Gastrocnemius medialis (tissue), 4 donors: ENCODE measurements around the gene TMTC2. TPM values are rescaled to one million over a fixed set of nuclear protein-coding genes. Genes with fewer than 3 reads are reported as not detected.

ENCODE experiments used
- ATAC-seq, 2 donors: fragments of 150-250 bp; one replicate each; pipeline ENCODE4 v1.9.1; 2016
- DNase-seq, 2 donors: peaks; one replicate each; pipeline ENCODE4 v3.0.0-alpha.2; 2019
- H3K27ac ChIP-seq, 4 donors: fragments of 200-600 bp; sonication (generic); 1 replicate in 1 of 4; 2 replicates in 3 of 4; pipeline ENCODE4 v1.5.1; 2016 to 2018; ENCODE audit warnings: mild to moderate bottlenecking in 2 of 4, moderate library complexity in 1 of 4
- H3K27me3 ChIP-seq, 3 donors: fragments of 200-600 bp; sonication (generic) in 2 of 3; 1 replicate in 1 of 3; 2 replicates in 2 of 3; pipeline versions ENCODE4 v1.5.1 to v1.6.0; 2016 to 2019; ENCODE audit warnings: mild to moderate bottlenecking in 1 of 3, moderate library complexity in 1 of 3
- H3K36me3 ChIP-seq, 2 donors: fragments of 200-600 bp; sonication (generic) in 1 of 2; one replicate each; pipeline ENCODE4 v1.5.1; 2017 to 2018
- H3K4me1 ChIP-seq, 2 donors: fragments of 200-600 bp; sonication (generic) in 1 of 2; one replicate each; pipeline ENCODE4 v1.5.1; 2016 to 2017; ENCODE audit warnings: mild to moderate bottlenecking in 2 of 2
- H3K4me3 ChIP-seq, 4 donors: fragments of 200-600 bp; sonication (generic) in 3 of 4; 1 replicate in 1 of 4; 2 replicates in 3 of 4; pipeline ENCODE4 v1.5.1; 2016 to 2019; ENCODE audit warnings: mild to moderate bottlenecking in 2 of 4
- H3K9me3 ChIP-seq, 3 donors: fragments of 200-600 bp; sonication (generic) in 2 of 3; 1 replicate in 1 of 3; 2 replicates in 2 of 3; pipeline ENCODE4 v1.5.1; 2016 to 2019
- POLR2A ChIP-seq, 2 donors: fragments of 450-650 bp; IDR thresholded peaks; one replicate each; pipeline ENCODE4 v1.6.1; 2017; ENCODE audit warnings: antibody characterized with exemption in 2 of 2, mild to moderate bottlenecking in 2 of 2, moderate library complexity in 2 of 2
- in situ Hi-C, 4 donors: fragments of 200-750 bp; cut with MboI; loops; one replicate each; pipeline versions ENCODE4 v1.15.0 to v1.8.0; 2017; ENCODE audit warnings: low sequenced_read_pairs in 4 of 4
- intact Hi-C: fragments of 100-400 bp; cut with DNase I; formaldehyde crosslinking; loops from one replicate; pipeline ENCODE4 v1.15.1; 2023; ENCODE audit warnings: low total_unique reads
- total RNA-seq, 4 donors: library from RNA; depleted of rRNA; stranded (reverse); fragments of >200 nt; gene quantifications; one replicate each; pipeline versions ENCODE4 v1.1.0 to v1.2.3, GENCODE V29; 2016
- TF ChIP-seq, protein P1 (sequence below), 5 experiments: fragments of 450-650 bp in 3 of 5; fragments of 200-600 bp in 2 of 5; sonication (generic) in 2 of 5; IDR thresholded peaks in 4 of 5; conservative IDR thresholded peaks in 1 of 5; 1 replicate in 4 of 5; 2 replicates in 1 of 5; pipeline ENCODE4 v1.5.1; 2016 to 2019; ENCODE audit warnings: antibody characterized with exemption in 5 of 5, mild to moderate bottlenecking in 3 of 5, moderate library complexity in 3 of 5

Gene TMTC2
- total RNA-seq, 4 donors from 2014 or later, result 1.6 to 2.5 (median 1.9) TPM

DNA sequence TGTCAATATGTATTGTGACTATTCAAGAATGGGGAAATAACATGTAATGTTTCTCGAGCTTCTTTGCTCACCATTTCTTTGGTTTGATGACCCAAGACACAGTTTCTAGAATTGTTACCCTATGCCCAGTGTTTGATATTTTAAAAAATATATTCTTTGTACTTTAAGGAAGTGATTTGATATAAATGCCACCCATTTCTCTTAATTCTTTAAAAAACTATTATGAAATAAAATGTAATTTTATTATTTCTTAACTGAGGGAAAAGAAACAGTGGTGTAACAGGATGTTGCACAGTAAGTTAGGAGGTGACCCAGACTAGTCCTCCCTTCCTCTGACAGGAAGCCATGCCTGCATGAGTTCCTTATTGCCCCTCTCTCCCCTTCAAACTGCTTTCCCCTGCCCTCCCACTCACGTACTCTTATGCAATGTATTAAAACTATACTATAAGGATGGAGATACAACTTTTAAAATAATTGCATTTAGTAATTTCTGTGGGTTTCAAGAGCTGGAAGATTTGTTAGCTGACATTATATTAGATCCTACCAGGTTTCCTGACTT, 279.4 kb downstream of the TMTC2 start:
- DNase-seq (peak in 1 of 2 donors; percentile 2), ATAC-seq (no peak)
- H3K4me1 ChIP-seq, result no peaks in the 10 kb centered on the region
- H3K36me3 ChIP-seq, result no peaks in the 10 kb centered on the region
- no peaks in the 10 kb centered on the region for H3K9me3 ChIP-seq
- H3K4me3 ChIP-seq, result no peak overlapping the region
- no peak overlapping the region for H3K27ac ChIP-seq
- intact Hi-C loops (no loop called here), in situ Hi-C loops (no loop called here)
- TF ChIP-seq, protein P1, sequence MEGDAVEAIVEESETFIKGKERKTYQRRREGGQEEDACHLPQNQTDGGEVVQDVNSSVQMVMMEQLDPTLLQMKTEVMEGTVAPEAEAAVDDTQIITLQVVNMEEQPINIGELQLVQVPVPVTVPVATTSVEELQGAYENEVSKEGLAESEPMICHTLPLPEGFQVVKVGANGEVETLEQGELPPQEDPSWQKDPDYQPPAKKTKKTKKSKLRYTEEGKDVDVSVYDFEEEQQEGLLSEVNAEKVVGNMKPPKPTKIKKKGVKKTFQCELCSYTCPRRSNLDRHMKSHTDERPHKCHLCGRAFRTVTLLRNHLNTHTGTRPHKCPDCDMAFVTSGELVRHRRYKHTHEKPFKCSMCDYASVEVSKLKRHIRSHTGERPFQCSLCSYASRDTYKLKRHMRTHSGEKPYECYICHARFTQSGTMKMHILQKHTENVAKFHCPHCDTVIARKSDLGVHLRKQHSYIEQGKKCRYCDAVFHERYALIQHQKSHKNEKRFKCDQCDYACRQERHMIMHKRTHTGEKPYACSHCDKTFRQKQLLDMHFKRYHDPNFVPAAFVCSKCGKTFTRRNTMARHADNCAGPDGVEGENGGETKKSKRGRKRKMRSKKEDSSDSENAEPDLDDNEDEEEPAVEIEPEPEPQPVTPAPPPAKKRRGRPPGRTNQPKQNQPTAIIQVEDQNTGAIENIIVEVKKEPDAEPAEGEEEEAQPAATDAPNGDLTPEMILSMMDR (IDR thresholded peaks at IDR 0.05 in 4 of 5, conservative IDR thresholded peaks at IDR 0.05 in 1 of 5), result no peak
- no peak for TF ChIP-seq POLR2A (IDR thresholded peaks at IDR 0.05)
- H3K27me3 ChIP-seq, result no peaks in the 10 kb centered on the region

DNA sequence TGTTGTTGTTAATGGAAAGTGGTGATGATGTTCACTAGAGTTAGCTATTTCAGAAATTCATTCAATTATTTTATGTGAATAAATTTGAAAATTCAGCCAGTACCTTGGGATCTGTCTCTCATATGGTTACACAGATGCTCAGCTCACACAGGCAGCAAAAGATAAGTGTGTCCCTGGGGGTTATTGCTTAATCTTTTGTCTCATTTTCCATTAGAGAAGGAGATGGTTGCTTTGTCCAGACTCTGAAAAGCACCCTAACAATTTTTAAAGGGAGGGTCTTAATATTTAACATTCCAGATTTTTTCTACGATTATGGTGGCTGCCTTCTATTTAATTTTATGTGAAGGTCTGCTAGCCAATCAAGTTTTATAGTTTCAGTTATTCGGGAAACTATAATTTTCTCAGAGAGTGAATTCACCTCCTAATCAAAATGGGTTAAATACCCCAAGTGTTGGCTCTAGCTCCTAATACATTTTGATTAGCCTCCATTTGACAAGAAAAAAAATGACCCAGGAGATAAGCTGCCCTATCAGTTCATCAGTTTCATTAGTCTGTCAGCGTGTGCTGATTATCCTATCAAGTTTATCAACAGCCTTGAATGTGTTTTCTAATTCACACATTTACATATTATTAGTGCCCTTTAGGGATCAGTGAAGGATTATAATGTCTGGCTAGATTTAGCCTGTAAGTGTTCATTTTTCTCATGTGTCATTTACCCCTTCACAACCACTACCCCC, 282.1 kb downstream of the TMTC2 start:
- Histone ChIP-seq H3K4me3 (no peak overlapping the region), H3K9me3 (no peaks in the 10 kb centered on the region), H3K36me3 (no peaks in the 10 kb centered on the region), H3K27ac (no peak overlapping the region), H3K4me1 (no peaks in the 10 kb centered on the region), H3K27me3 (no peaks in the 10 kb centered on the region)
- intact Hi-C loops (no loop called here), in situ Hi-C loops (no loop called here)
- ATAC-seq, result no peak
- DNase-seq, result no peak
- TF ChIP-seq, protein P1 (IDR thresholded peaks at IDR 0.05 in 4 of 5, conservative IDR thresholded peaks at IDR 0.05 in 1 of 5), result no peak
- TF ChIP-seq POLR2A (IDR thresholded peaks at IDR 0.05), result no peak

DNA sequence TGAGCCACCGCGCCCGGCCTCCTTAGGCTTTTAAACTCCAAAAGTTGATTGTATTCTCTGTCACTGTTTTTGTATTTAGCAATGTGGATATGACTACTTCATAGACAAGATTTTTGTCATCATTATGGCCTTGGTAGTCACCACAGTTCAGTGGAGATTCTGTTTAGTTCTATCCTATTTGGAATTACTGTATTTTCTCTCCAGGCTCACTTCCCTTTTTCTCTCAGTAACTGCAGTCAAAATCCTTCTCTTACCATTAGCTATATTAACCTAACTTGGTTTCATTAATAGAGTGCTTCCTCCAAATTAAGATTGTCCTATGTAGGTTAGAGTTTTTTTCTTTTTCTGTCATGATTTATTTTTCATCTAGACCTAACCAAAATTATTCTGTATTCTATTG, 283.9 kb downstream of the TMTC2 start:
- Histone ChIP-seq H3K4me1 (no peaks in the 10 kb centered on the region), H3K36me3 (no peaks in the 10 kb centered on the region), H3K27ac (no peak overlapping the region), H3K9me3 (no peaks in the 10 kb centered on the region), H3K4me3 (no peak overlapping the region), H3K27me3 (no peaks in the 10 kb centered on the region)
- intact Hi-C loops, result no loop called here
- no peak for DNase-seq
- in situ Hi-C loops, result no loop called here
- no peak for ATAC-seq
- TF ChIP-seq, protein P1 (IDR thresholded peaks at IDR 0.05 in 4 of 5, conservative IDR thresholded peaks at IDR 0.05 in 1 of 5), result no peak
- TF ChIP-seq POLR2A (IDR thresholded peaks at IDR 0.05), result no peak

DNA sequence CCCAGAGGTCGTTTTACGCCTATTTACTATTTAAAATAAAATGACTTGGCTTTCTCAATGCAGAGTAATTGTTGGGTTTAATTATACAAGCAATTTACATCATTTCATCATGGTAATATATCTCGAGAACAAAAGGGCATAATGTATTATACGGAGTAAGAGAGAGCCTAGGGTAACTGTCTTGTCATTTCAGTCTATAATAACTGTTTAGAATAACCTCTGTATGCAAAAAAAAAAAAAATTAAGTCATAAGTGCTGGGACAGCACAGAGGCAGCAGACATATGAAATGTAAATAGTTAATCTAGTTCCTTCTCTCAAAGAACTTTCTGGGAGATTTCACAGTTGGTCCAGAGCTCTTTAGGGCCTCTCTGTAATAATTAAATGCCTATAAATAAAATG, 284.9 kb downstream of the TMTC2 start:
- intact Hi-C loops, result no loop called here

More for the DNA sequence above, 284.9 kb downstream of the TMTC2 start:
- Histone ChIP-seq H3K9me3 (no peaks in the 10 kb centered on the region), H3K36me3 (no peaks in the 10 kb centered on the region), H3K4me1 (no peaks in the 10 kb centered on the region), H3K4me3 (no peak overlapping the region), H3K27ac (no peak overlapping the region), H3K27me3 (no peaks in the 10 kb centered on the region)
- DNase-seq (no peak), ATAC-seq (no peak)
- in situ Hi-C loops, result no loop called here
- TF ChIP-seq, protein P1 (IDR thresholded peaks at IDR 0.05 in 4 of 5, conservative IDR thresholded peaks at IDR 0.05 in 1 of 5), result no peak
- TF ChIP-seq POLR2A (IDR thresholded peaks at IDR 0.05), result no peak
